HG03520 (cell line): ENCODE results near the gene FCGR1A.
"Not testable (repeated sequence)": the region's sequence is repeated elsewhere in the genome, so short reads cannot be mapped to it uniquely, and the experiment has no call there.

Source experiments
- ATAC-seq: cut with Tn5 transposase; IDR thresholded peaks from one replicate; pipeline ENCODE4 v1.9.1; 2021; ENCODE audit warnings: mild to moderate bottlenecking, moderate library complexity; ENCODE audit not compliant: unreplicated experiment

FCGR1A gene

DNA sequence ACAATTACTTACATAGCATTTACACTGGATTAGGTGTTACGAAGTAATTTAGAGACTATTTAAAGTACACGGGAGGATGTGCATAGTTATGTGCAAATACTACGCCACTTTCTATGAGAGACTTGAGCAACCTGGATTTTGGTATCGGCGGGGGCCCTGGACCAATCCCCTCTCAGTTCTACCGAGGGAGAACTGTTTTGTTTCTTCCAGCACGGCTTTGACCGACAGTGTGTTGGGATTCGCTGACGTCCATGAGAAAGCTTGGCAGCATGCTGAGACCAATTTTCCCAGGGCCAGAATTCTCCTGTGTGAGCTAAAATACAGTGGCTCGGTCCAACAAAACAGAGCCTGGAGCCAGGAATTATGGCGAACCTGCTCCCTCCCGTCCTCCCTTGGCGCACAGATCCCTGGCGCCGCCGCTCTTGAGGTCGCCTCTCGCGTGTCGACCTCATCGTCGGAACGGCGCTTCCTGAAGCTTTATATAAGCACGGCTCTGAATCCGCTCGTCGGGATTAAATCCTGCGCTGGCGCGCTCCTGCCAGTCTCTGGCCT, 49.3 kb downstream of the FCGR1A start:
- not testable (repeated sequence) for ATAC-seq

DNA sequence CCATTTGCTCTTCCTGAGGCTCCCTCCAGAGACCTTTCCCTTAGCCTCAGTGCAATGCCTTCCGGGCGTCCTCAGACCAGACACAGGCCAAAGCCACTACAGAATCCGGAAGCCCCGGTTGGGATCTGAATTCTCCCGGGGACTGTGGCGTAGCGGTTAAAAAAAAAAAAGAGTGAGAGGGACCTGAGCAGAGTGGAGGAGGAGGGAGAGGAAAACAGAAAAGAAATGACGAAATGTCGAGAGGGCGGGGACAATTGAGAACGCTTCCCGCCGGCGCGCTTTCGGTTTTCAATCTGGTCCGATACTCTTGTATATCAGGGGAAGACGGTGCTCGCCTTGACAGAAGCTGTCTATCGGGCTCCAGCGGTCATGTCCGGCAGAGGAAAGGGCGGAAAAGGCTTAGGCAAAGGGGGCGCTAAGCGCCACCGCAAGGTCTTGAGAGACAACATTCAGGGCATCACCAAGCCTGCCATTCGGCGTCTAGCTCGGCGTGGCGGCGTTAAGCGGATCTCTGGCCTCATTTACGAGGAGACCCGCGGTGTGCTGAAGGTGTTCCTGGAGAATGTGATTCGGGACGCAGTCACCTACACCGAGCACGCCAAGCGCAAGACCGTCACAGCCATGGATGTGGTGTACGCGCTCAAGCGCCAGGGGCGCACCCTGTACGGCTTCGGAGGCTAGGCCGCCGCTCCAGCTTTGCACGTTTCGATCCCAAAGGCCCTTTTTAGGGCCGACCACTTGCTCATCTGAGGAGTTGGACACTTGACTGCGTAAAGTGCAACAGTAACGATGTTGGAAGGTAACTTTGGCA, 50.0 kb downstream of the FCGR1A start:
- peak; percentile 59 for ATAC-seq

GRCh38 chr1:149833144-149833543, 50.6 kb downstream of the FCGR1A start:
- not testable (repeated sequence) for ATAC-seq

GRCh38 chr1:149841149-149841548, 58.7 kb downstream of the FCGR1A start:
- not testable (repeated sequence) for ATAC-seq
